Measurements from ENCODE around the gene NECAB3.
"Not testable (repeated sequence)": the region's sequence is repeated elsewhere in the genome, so short reads cannot be mapped to it uniquely, and the experiment has no call there.

Gene NECAB3

DNA sequence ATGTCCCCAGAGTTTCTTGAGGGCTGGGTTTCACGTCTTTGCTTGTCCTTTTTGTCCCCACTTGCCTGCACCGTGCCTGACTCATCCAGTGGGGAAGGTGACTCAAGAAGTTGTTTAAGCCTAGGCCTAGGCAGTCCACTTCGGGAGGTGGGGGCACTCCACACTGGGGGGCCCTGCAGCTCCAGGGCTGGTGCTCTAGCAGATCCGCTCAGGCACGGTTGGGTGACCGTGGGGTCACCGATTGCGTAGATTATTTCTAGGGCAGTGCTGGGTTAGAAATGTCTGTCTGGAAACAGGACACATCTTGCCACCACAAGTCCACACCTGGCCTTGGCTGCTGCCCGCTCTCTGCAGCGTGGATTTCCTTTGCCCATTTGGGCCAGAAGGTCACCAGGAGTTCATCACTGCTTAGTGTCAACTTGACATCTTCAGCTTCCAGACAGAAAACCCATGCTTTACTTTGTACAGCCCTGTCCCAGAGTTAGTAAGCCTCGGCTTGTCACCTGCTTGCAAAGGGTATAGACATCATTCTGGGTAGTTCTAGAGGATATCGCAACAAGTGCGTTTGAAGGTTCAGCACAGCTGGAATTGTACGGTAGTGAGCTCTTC, 25.7 kb downstream of the NECAB3 start:
- no peak for DNase-seq (ENCODE audit: low read depth)

DNA sequence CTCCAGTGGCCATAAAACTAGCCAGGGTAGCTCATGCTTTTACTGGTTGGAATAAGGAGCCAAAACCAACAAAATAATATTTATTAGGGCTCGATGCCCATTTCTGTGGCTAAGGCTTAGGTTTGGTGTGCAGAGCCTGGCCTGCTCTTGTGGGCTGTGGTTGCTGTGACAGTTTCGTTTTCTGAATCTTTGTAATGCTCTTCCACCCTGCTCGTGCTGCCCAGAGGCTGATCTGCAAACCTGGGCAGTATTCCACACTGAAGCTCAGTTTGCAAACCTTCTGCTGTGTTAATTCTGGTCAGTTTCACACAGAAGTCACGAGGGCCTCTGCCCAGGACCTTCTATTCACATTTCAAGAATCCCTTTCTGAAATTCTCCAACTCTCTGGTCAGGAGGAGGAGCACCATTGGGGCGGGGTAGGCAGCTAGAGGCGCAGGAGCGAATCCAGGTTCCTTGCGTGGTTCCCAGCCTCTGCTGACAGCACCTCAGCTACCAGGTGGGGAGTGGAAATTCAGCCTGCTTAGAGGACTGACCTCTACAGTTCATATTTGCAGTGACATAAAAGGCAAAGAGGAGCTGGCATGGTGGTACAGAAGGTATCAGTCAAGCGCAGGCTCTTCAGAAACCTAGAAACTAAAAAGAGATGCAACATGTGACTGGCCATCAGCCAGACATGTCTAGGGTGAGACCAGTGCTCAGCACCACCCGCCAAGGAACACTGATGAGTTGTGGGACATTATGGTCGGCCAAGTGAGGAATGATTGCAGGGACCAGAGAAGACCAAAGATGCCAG, 26.4 kb downstream of the NECAB3 start:
- DNase-seq (ENCODE audit: low read depth) = no peak

- DNase-seq (ENCODE audit: low read depth) = not testable (repeated sequence)
These were observed 27.1 kb downstream of the NECAB3 start for GRCh38 chr20:33646959-33647602.

- DNase-seq (ENCODE audit: low read depth) = no peak
These were observed 28.0 kb downstream of the NECAB3 start for GRCh38 chr20:33646191-33646590.

DNA sequence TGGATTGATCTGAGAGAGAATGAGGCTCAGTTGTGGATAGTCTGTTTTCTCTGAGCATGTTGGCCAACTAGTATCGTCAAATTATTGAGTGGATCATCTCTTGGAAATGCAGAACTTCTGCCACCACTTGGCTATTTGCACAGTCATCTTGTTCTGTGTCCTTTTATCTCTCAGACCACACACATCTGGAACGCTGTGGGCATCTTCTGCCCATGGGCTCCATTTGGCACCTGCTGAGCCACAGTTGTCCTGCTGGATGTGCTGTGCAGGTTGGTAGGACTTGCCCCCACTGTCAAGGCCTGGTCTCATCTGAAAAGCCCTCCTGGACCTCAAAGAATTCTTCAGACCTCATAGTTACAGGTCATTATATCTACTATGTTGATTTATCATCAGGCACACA, 28.8 kb downstream of the NECAB3 start:
- DNase-seq (ENCODE audit: low read depth) = no peak

DNA sequence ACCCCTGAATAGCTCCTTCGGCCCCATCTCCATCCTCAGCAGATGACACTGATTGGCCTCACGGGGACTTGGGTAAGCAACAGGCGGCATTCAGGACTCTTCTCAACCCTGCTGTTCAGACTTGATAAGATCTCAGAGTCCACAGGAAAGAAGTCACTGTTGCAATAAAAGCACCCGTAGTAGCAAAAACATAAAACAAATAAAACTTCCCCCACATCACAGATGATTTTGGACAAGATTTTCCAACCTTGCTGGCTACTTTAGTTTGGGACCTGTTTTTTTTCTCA, 29.2 kb downstream of the NECAB3 start:
- DNase-seq (ENCODE audit: low read depth) = no peak

DNA sequence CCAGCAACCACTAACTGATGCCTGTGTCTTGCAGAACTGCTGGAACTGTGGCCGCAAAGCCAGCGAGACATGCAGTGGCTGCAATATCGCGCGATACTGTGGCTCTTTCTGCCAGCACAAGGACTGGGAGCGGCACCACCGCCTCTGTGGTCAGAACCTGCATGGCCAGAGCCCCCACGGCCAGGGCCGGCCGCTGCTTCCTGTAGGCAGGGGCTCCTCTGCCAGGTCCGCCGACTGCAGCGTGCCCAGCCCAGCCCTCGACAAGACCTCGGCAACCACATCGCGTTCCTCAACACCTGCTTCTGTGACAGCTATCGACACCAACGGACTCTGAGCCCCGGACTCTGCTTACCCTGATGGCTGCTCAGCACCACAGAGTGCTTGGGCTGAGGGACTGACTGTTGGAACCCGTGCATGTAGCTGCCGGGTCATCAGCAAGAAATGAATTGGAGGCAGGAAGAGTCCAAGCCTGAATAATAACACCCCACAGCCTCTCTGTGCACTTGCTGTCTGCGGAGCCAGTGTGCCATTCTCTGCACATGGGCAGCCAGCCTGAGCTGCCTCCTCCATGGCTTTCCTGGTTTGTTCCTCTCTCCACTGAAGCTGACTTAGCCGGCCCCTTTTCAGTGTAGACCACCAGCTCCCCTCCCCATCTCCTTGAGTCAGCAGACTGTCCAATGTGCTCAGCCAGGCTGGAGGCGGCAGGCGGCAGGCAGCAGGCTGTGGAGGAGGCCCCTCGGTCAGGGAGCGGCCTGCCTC, 29.7 kb downstream of the NECAB3 start:
- DNase-seq (ENCODE audit: low read depth) = no peak

GRCh38 chr20:33640287-33640686, 33.9 kb downstream of the NECAB3 start:
- DNase-seq (ENCODE audit: low read depth) = no peak

GRCh38 chr20:33636776-33637175, 37.5 kb downstream of the NECAB3 start:
- DNase-seq (ENCODE audit: low read depth) = no peak

DNA sequence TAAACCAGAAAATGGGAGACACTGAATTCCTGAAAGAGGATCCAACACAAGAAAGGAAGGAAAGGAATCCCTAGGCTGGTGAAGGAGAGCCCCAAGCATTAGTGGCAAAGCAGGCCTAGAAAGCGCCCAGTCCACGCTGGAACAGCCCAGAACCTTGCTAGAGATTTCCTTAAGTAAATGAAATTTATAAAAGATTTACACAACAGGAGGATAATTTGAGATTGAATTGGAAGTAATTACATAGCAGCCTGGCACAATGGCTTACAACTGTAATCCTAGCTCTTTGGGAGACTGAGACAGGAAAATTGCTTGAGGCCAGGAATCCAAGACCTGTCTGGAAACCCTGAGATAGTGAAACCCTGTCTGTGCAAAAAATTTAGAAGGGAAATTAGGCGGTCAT, 38.9 kb downstream of the NECAB3 start:
- no peak for DNase-seq (ENCODE audit: low read depth)

DNA sequence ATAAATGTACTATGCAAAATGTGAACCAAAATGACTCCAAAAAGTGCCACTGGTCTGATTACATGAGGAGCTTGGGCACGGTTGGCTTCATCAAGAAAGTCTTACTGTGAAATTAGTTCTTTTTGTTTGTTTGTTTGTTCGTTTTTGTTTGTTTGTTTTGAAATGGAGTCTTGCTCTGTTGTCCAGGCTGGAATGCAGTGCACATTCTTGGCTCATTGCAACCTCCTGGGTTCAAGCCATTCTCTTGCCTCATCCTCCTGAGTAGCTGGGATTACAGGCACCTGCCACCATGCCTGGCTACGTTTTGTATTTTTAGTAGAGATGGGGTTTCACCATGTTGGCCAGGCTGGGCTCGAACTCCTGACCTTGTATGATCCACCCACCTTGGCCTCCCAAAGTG, 42.3 kb downstream of the NECAB3 start:
- DNase-seq (ENCODE audit: low read depth) = not testable (repeated sequence)

GRCh38 chr20:33630507-33630906, 43.7 kb downstream of the NECAB3 start:
- DNase-seq (ENCODE audit: low read depth) = no peak

DNA sequence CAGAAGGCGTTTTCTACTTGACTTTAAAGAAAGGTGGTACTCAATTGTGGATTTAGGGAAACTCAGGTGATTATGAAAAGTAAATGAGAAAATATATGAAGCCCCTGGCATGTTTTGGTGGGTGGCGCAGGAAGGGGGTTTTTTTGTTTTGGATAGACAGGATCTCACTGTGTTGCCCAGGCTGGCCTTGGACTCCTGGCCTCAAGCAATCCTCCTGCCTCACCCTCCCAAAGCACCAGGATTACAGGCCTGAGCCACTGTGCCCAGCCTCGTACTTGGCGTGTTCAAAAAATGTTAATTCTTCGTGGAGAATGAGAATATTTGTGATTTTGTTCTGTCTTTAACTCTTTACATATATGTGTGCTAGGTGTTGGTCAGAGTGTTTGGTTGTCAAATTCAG, 44.2 kb downstream of the NECAB3 start:
- no peak for DNase-seq (ENCODE audit: low read depth)

DNA sequence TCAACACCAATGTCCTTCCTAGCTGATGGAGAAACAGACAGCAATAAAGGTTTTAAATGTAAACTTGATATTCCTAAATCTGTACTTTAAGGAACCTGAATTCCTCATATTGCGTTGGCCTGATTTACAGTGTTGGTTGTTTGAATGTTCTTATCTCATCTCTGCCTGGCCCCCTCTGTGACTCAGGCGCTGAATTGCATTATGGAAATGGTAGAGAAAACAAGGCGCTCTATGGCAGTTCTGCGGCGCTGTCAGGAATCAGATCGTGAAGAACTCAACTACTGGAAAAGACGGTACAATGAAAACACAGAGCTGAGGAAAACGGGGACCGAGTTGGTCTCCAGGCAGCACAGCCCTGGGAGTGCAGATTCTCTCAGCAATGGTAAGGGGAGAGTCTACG, 44.7 kb downstream of the NECAB3 start:
- no peak for DNase-seq (ENCODE audit: low read depth)

DNA sequence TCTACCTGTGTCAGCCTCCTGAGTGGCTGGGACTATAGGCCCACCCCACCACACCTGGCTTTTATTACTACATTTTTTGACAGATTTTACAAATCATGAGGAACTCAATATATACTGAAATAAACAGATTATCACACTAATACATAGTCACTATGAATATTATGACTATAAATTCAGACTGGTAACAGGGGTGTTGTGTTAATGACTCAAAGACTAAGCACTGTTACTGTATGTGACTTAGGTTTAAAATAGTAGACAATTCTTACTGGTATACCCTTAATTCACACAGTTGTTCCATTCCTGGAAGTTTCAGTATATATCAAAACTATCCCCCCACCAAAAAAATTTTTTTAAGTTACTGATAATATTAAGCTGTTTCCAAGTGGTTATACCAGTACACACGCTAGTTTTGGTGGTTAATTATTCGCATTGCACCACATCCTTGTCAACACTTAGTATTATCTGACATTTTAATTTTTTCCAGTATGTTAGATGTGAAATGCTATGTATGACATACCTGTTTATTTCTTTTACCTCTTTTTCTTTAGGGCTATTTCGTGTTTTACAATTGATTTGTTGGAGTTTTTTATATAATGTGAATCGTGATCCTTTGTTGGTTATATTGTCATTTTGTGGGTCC, 46.5 kb downstream of the NECAB3 start:
- DNase-seq (ENCODE audit: low read depth) = no peak

- DNase-seq (ENCODE audit: low read depth) = no peak
These were observed 48.0 kb downstream of the NECAB3 start for GRCh38 chr20:33626190-33626589.

DNA sequence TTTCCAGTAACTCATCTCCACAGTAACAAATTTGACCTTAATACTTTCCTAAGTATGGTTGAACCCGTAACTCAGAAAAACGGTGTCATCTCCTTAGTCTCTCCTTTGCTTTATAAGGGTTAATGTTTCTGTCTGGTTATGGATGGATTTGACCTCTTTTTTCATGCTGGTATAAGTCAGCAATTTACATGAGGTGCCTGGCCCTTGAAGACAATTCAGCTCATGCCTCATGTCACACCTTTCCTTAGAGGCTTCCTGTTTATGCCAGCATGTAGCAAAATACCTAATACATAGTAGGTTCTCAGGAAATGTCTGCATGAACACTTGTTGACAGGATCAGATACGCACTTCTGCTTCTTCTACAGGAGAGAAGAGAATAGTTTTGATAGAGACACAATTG, 49.8 kb downstream of the NECAB3 start:
- no peak for DNase-seq (ENCODE audit: low read depth)

- no peak for DNase-seq (ENCODE audit: low read depth)
These were observed 51.4 kb downstream of the NECAB3 start for GRCh38 chr20:33622705-33623365.

DNA sequence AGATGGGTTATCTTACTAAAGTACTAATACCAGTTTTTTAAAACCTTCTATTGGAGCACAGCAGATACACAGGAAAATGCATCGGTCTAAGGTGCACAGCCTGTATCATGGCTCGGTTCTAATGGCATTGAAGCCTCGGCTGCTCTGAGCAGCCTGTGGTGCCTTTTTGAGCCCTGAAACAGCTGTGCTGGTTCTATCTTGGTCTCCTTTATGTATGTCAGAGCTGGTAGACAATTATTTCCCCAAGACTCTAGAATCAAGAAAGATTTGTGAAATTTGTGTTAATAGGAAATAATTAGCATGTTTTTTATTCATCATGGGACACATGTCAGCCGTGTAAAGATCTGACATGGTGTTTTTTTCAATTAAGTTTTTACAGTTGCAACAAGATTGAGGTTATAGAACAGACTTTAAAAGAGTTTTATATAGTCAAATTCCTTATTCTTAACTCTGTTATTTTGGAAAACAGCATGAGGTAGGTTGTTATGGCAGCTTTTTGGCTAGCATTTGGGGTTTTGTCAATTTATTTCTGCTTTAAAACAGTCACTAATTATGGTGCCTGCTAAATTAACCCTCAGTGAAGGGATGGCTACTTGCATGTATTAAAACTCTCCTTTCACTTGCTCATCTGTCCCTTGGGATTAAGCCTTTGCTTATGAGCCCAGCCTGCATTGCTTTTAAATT, 52.4 kb downstream of the NECAB3 start:
- no peak for DNase-seq (ENCODE audit: low read depth)

- DNase-seq (ENCODE audit: low read depth) = no peak
These were observed 62.2 kb downstream of the NECAB3 start for GRCh38 chr20:33612001-33612400.

DNA sequence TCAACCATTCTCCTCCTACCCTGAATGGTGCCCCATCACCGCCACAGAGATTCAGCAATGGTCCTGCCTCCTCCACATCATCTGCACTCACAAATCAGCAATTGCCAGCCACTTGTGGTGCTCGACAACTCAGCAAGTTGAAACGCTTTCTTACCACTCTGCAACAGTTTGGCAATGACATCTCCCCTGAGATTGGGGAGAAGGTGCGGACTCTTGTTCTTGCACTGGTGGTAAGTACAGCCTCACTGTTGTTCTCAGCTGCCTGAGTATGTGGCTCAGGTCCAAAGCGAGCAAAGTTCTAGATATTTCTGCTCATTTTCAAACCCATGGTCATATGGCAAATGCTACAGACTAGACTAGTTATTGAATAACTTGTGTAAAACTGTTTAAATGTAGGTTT, 63.1 kb downstream of the NECAB3 start:
- DNase-seq (ENCODE audit: low read depth) = no peak
